Measurements from ENCODE around the gene ADSS2. TPM values are rescaled to one million over a fixed set of nuclear protein-coding genes. Genes with fewer than 3 reads are reported as not detected.

ADSS2 gene
- total and polyA plus RNA-seq, 7 donors = 23.8 to 42.0 (median 30.0) TPM

DNA sequence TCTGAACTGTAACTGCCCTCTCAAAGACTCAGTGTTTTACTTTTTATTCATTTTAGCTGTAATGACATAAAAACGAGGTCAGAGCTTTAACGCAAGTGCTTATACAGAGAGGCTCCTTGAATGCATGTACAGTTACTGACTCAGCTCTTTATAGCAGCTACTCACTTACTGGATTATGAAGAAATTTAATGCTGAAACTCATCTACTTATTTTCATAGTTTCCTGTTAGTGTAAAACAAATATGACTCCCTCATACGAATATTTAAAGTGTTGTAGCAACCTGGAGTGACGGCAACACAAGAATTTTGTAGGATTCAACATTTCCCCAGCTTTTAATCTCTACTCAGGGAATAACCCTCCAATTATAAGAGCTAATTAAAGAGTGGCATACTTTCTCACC, 32.7 kb downstream of the ADSS2 start:
- Histone ChIP-seq H3K4me3 (no peak overlapping the region), H3K36me3 (peaks cover 10 to 84% (median 39%) of the 10 kb centered on the region in 4 donors), H3K27ac (no peak overlapping the region), H3K27me3 (no peaks in the 10 kb centered on the region), H3K9me3 (no peaks in the 10 kb centered on the region), H3K4me1 (no peaks in the 10 kb centered on the region)
- intact Hi-C loops (cut with DNase I) = no loop called here
- 90 to 91% methylated on average over 4 of the region's 4 CpGs for WGBS, 2 donors
- DNase-seq = no peak
- TF ChIP-seq, protein P1, sequence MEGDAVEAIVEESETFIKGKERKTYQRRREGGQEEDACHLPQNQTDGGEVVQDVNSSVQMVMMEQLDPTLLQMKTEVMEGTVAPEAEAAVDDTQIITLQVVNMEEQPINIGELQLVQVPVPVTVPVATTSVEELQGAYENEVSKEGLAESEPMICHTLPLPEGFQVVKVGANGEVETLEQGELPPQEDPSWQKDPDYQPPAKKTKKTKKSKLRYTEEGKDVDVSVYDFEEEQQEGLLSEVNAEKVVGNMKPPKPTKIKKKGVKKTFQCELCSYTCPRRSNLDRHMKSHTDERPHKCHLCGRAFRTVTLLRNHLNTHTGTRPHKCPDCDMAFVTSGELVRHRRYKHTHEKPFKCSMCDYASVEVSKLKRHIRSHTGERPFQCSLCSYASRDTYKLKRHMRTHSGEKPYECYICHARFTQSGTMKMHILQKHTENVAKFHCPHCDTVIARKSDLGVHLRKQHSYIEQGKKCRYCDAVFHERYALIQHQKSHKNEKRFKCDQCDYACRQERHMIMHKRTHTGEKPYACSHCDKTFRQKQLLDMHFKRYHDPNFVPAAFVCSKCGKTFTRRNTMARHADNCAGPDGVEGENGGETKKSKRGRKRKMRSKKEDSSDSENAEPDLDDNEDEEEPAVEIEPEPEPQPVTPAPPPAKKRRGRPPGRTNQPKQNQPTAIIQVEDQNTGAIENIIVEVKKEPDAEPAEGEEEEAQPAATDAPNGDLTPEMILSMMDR (IDR thresholded peaks at IDR 0.05) = no peak
- TF ChIP-seq POLR2A (IDR thresholded peaks at IDR 0.05) = no peak
- no peak for TF ChIP-seq EP300 (IDR thresholded peaks at IDR 0.05)
- TF ChIP-seq POLR2AphosphoS5 (IDR thresholded peaks at IDR 0.05) = no peak

DNA sequence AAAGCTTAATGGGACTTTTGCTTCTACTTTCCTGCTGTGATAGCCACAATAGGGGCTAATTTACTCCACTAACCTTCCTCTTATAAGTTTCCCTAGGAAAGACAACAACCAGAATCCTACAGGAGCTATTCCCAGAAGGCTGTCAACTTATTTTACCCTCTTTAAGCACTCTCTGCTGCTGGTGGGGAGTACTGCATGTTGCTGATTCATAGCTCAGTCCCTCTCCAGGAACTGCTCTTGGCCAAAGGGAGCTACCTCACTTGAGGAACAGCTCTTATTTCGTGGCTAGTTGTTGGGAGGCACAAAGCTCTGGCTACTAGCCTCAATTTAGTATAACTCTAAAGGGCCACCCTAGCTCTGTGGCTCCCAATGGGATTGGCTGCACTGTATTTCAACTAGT, 37.2 kb downstream of the ADSS2 start:
- Histone ChIP-seq H3K27me3 (no peaks in the 10 kb centered on the region), H3K4me1 (no peaks in the 10 kb centered on the region), H3K27ac (no peak overlapping the region), H3K36me3 (peaks cover 22 to 97% (median 51%) of the 10 kb centered on the region in 4 donors), H3K4me3 (no peak overlapping the region), H3K9me3 (no peaks in the 10 kb centered on the region)
- intact Hi-C loops (cut with DNase I) = no loop called here
- TF ChIP-seq, protein P1 (IDR thresholded peaks at IDR 0.05) = no peak
- TF ChIP-seq POLR2AphosphoS5 (IDR thresholded peaks at IDR 0.05) = no peak
- TF ChIP-seq POLR2A (IDR thresholded peaks at IDR 0.05) = no peak
- TF ChIP-seq EP300 (IDR thresholded peaks at IDR 0.05) = no peak
- DNase-seq = no peak
- 93 to 94% methylated on average over 1 of the region's 1 CpG for WGBS, 2 donors

DNA sequence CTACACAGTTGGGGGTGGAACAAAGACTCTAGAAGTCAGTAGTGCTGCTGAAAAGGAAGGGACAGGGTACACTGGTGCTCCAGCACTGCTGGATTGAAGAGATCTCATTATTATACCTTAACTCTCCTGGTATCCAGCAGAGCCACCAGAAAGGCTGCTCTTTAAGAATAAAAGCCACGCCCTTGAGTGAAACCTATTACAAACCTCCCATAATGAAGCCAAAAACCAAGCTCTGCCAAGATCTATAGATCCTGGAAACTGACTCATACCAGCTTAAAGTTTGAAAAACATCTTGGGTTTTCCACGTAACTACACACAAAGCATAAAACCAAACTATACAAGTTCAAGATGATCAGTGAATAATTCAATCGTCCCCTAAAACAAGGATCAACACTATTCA, 38.0 kb downstream of the ADSS2 start:
- Histone ChIP-seq H3K4me1 (no peaks in the 10 kb centered on the region), H3K4me3 (no peak overlapping the region), H3K9me3 (no peaks in the 10 kb centered on the region), H3K27ac (no peak overlapping the region), H3K27me3 (no peaks in the 10 kb centered on the region), H3K36me3 (peaks cover 22 to 98% (median 51%) of the 10 kb centered on the region in 4 donors)
- WGBS, 2 donors = 90 to 97% methylated on average over 3 of the region's 3 CpGs
- TF ChIP-seq, protein P1 (IDR thresholded peaks at IDR 0.05) = no peak
- no peak for TF ChIP-seq EP300 (IDR thresholded peaks at IDR 0.05)
- no peak for TF ChIP-seq POLR2AphosphoS5 (IDR thresholded peaks at IDR 0.05)
- no peak for TF ChIP-seq POLR2A (IDR thresholded peaks at IDR 0.05)
- no peak for DNase-seq
- intact Hi-C loops (cut with DNase I) = no loop called here

GRCh38 chr1:244412176-244412575, 39.5 kb downstream of the ADSS2 start:
- Histone ChIP-seq H3K4me1 (no peaks in the 10 kb centered on the region), H3K27ac (no peak overlapping the region), H3K4me3 (no peak overlapping the region), H3K9me3 (no peaks in the 10 kb centered on the region), H3K36me3 (peaks cover 14 to 98% (median 44%) of the 10 kb centered on the region in 4 donors), H3K27me3 (no peaks in the 10 kb centered on the region)
- 96 to 98% methylated on average over 5 of the region's 5 CpGs for WGBS, 2 donors
- TF ChIP-seq EP300 (IDR thresholded peaks at IDR 0.05) = no peak
- no peak for TF ChIP-seq POLR2AphosphoS5 (IDR thresholded peaks at IDR 0.05)
- TF ChIP-seq, protein P1 (IDR thresholded peaks at IDR 0.05) = no peak
- TF ChIP-seq POLR2A (IDR thresholded peaks at IDR 0.05) = no peak
- DNase-seq = no peak
- intact Hi-C loops (cut with DNase I) = no loop called here

GRCh38 chr1:244409701-244410100, 42.0 kb downstream of the ADSS2 start:
- H3K27ac ChIP-seq = no peak overlapping the region
- TF ChIP-seq, protein P1 (IDR thresholded peaks at IDR 0.05) = no peak
- intact Hi-C loops (cut with DNase I) = no loop called here

More at GRCh38 chr1:244409701-244410100, 42.0 kb downstream of the ADSS2 start:
- Histone ChIP-seq H3K4me3 (no peak overlapping the region), H3K4me1 (no peaks in the 10 kb centered on the region), H3K9me3 (no peaks in the 10 kb centered on the region), H3K36me3 (peaks cover 13 to 84% (median 28%) of the 10 kb centered on the region in 4 donors), H3K27me3 (no peaks in the 10 kb centered on the region)
- 69 to 74% methylated on average over 2 of the region's 2 CpGs for WGBS, 2 donors
- no peak for DNase-seq
